ENCODE measurements around the gene TSPO. TPM values are rescaled to one million over a fixed set of nuclear protein-coding genes. Genes with fewer than 3 reads are reported as not detected.

TSPO gene
- total and polyA plus RNA-seq, 2 of the 8 experiments (the other 6 are each of a cell fraction or from before 2014, with no cell fraction given) = 19.9 to 51.5 TPM

DNA sequence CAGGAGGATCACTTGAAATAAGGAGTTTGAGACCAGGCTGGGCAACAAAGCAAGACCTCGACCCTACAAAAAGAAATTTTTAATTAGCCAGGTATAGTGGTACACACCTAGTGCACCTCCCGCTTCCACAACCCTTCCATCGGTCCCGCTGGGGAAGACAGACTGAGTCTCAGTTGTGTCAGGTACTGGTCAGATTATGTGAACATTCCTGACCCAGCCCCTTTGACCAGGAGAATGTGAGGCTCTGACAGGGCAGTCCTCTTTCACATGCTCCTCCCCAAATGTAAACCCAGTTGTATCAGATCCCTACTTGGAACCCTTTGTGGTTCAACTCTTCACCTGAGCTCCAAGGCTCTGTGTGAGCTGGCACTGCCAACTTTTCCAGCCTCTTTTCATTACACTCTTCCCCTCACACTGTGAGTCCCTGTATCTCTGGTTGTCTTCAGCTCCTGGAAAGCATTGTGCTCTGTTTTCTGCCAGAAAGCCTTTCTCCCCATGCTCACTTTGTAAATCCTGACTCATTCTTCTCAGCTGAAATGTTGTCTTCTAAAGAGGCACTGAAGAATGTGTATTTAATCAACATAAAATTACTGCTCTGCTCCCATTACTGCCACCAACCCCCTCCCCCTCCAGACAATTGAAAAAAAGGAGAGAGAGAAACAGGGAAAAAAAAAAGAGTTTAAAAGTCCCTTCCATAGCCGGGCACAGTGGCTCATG is 37.6 kb downstream of the TSPO start:
- CTCF ChIA-PET (ENCODE audit: partially characterized antibody) = interaction anchor here (0.7 to 12.4 kb wide), 5 partner anchors 14 to 224 kb away, joined by 3 to 104 read pairs (median 6); no protein-coding TSS in a partner anchor
- TF ChIP-seq KDM1A (IDR thresholded peaks at IDR 0.05; ENCODE audit: borderline replicate concordance, low read length) (no peak), SUZ12 (IDR thresholded peaks at IDR 0.05; ENCODE audit: low read length) (no peak), EP300 (IDR thresholded peaks at IDR 0.05; ENCODE audit: borderline replicate concordance in 1 of 2, low read depth in 2 of 2, low read length in 2 of 2) (no peak), EGR1 (IDR thresholded peaks at IDR 0.05; ENCODE audit: borderline replicate concordance, low read depth, low read length) (no peak), TCF12 (IDR thresholded peaks at IDR 0.05; ENCODE audit: low read depth, low read length) (no peak), SP4 (IDR thresholded peaks at IDR 0.05; ENCODE audit: low read length) (no peak), RAD21 (IDR thresholded peaks at IDR 0.05 in 1 of 2, conservative IDR thresholded peaks at IDR 0.05 in 1 of 2; ENCODE audit: low read depth in 2 of 2, low read length in 2 of 2) (no peak), YY1 (IDR thresholded peaks at IDR 0.05; ENCODE audit: low read depth, low read length) (no peak), MAFK (IDR thresholded peaks at IDR 0.05; ENCODE audit: low read depth, low read length) (no peak)
- TF ChIP-seq, protein P1, sequence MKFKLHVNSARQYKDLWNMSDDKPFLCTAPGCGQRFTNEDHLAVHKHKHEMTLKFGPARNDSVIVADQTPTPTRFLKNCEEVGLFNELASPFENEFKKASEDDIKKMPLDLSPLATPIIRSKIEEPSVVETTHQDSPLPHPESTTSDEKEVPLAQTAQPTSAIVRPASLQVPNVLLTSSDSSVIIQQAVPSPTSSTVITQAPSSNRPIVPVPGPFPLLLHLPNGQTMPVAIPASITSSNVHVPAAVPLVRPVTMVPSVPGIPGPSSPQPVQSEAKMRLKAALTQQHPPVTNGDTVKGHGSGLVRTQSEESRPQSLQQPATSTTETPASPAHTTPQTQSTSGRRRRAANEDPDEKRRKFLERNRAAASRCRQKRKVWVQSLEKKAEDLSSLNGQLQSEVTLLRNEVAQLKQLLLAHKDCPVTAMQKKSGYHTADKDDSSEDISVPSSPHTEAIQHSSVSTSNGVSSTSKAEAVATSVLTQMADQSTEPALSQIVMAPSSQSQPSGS (IDR thresholded peaks at IDR 0.05; ENCODE audit: low read length) = no peak

More for the DNA sequence above, 37.6 kb downstream of the TSPO start:
- Histone ChIP-seq H3K4me2 (ENCODE audit: insufficient read depth in 1 of 2, low read depth in 2 of 2, low read length in 2 of 2) (no peak overlapping the region), H3K23me2 (ENCODE audit: low read depth, low read length) (peaks cover 7% of the 10 kb centered on the region; the same call in 1 of the 2 replicates), H2AK5ac (ENCODE audit: low read depth, low read length) (no peak overlapping the region), H3K4me3 (ENCODE audit: extremely low read depth in 1 of 4, insufficient read depth in 2 of 4, low read depth in 3 of 4, low read length in 4 of 4) (no peak overlapping the region), H3K27ac (ENCODE audit: low read depth, low read length) (no peak overlapping the region), H2BK120ac (replicated peaks; ENCODE audit: low read depth, low read length) (no peak overlapping the region), H3K23ac (ENCODE audit: insufficient read length) (no peak overlapping the region), H3K9ac (replicated peaks in 1 of 4; ENCODE audit: extremely low read depth in 1 of 4, low read depth in 3 of 4, low read length in 3 of 4) (no peak overlapping the region), H3K79me2 (ENCODE audit: control insufficient read depth in 1 of 2, insufficient read depth in 2 of 2, low read length in 2 of 2) (peaks cover 0 to 21% of the 10 kb centered on the region in 2 experiments; a peak in 2 of 4 replicates), H3K4me1 (replicated peaks in 1 of 4; ENCODE audit: control insufficient read depth in 3 of 4, insufficient read depth in 4 of 4, low read length in 3 of 4) (peaks cover 0 to 14% (median 5%) of the 10 kb centered on the region in 4 experiments; a peak in 4 of 7 replicates), H3K18ac (ENCODE audit: extremely low read depth, low read length) (no peak overlapping the region), H2BK20ac (ENCODE audit: low read length) (no peak overlapping the region), H3K4ac (replicated peaks; ENCODE audit: insufficient read length, low read depth, low read length) (no peak overlapping the region), H4K5ac (ENCODE audit: insufficient read length, low read depth, low read length) (no peak overlapping the region), H2BK5ac (ENCODE audit: low read depth, low read length) (no peak overlapping the region; the same call in 1 of the 2 replicates), H2BK12ac (ENCODE audit: low read depth, low read length) (no peak overlapping the region), H3K56ac (replicated peaks; ENCODE audit: insufficient read length, low read depth, low read length) (no peak overlapping the region), H3K36me3 (ENCODE audit: control insufficient read depth in 2 of 4, insufficient read depth in 4 of 4, low read length in 3 of 4) (no peaks in the 10 kb centered on the region), H2BK15ac (ENCODE audit: low read length) (peak overlapping the region; percentile 20; the same call in 1 of the 2 replicates), H2AFZ (ENCODE audit: low read length) (peak overlapping the region; percentile 12; the same call in 1 of the 2 replicates), H3K79me1 (ENCODE audit: low read depth, low read length) (peaks cover 8% of the 10 kb centered on the region; the same call in 1 of the 2 replicates), H4K8ac (ENCODE audit: extremely low read depth, insufficient read depth, low read length) (no peak overlapping the region), H3K14ac (ENCODE audit: insufficient read length) (no peak overlapping the region), H4K20me1 (replicated peaks in 1 of 2; ENCODE audit: control insufficient read depth in 1 of 2, insufficient read depth in 2 of 2, low read length in 2 of 2) (peaks cover 0 to 4% of the 10 kb centered on the region in 2 experiments), H3K27me3 (replicated peaks in 1 of 4; ENCODE audit: control insufficient read depth in 3 of 4, extremely low read depth in 1 of 4, insufficient read depth in 3 of 4, low read length in 3 of 4) (no peaks in the 10 kb centered on the region; a peak in 1 of 7 replicates), H4K91ac (replicated peaks; ENCODE audit: insufficient read length, low read length) (peak overlapping the region; percentile 16), H3K9me3 (ENCODE audit: insufficient read depth in 2 of 2, low read depth in 1 of 2, low read length in 1 of 2) (no peaks in the 10 kb centered on the region)
- 89% methylated on average over 5 of the region's 5 CpGs; no CpG with 5 or more reads in 1 of the 2 experiments for WGBS, 2 experiments (ENCODE audit: extremely low coverage in 1 of 2, insufficient coverage in 1 of 2, insufficient read length in 1 of 2, insufficient replicate concordance in 2 of 2, low coverage in 1 of 2, low lambda C conversion rate in 2 of 2, missing lambda C conversion rate in 1 of 2)
- FAIRE-seq = no peak
- POLR2A ChIA-PET (ENCODE audit: partially characterized antibody) = interaction anchor here (0.7 kb wide), 1 partner anchor 166 kb away, joined by 4 read pairs; no protein-coding TSS in a partner anchor
- no peak for DNase-seq (ENCODE audit: low read depth in 1 of 2, low spot score in 2 of 2)

All from H1 (cell line).